HG02870 (cell line): Measurements from ENCODE around the gene OAS1.

Experiments used
- ATAC-seq: cut with Tn5 transposase; IDR thresholded peaks from one replicate; pipeline ENCODE4 v1.9.1; 2021; ENCODE audit warnings: mild to moderate bottlenecking, moderate library complexity; ENCODE audit not compliant: unreplicated experiment

The OAS1 gene

DNA sequence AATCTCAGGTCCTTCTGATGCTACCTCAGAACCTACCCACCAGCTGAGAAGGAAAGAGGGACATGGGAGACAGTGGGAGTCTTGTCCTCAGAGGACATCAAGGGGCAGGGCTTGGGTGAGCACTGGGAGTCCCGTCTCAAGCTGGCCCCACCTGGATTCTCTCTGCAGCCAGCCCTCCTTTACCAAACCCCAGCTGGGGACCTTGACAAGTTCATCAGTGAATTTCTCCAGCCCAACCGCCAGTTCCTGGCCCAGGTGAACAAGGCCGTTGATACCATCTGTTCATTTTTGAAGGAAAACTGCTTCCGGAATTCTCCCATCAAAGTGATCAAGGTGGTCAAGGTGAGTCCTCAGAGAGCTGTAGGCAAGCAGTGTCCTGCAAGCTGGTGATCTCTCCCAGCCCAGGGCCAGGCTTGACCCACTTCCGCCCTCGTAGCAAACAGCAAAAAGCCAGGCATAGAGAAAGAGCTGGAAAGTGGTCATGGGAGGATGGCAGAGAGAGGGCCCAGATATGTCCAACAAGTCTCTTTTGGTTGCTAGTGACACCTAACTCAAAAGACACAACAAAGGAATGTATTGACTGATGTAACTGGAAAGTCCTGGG lies 57.4 kb downstream of the OAS1 start:
- ATAC-seq, result no peak

DNA sequence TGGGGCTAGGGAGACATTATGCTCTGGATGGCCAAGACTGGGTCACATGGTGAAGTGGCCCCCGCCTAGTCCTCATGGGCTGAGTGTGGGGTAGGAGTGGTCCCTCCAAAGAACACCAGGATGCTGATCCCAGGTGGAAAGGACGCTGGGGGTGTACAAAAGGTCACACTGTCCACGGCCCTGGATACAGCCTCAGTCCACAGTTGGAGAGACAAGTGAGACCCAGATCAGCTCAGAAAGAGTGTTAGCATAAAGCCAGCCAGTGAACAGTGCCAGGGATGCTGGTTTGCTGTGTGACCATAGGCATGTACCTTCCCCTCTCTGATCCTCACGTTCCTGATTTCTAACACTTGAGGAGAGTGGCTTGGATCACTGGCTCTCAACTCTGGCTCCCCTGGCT lies 58.2 kb downstream of the OAS1 start:
- ATAC-seq, result no peak

- ATAC-seq, result no peak
Observed at GRCh38 chr12:112965643-112966042, 58.9 kb downstream of the OAS1 start.

GRCh38 chr12:112967306-112967705 lies 60.5 kb downstream of the OAS1 start:
- ATAC-seq, result no peak

- ATAC-seq, result no peak
Observed at GRCh38 chr12:112967858-112968257, 61.1 kb downstream of the OAS1 start.
